ENCODE results near the gene L3MBTL2. TPM values are rescaled to one million over a fixed set of nuclear protein-coding genes. Genes with fewer than 3 reads are reported as not detected.

L3MBTL2 gene
- total and polyA plus RNA-seq, 9 of the 15 experiments (the other 6 are each of a cell fraction or from before 2014, with no cell fraction given), result 10.3 to 23.1 (median 18.6) TPM

GRCh38 chr22:41267958-41268357 lies 62.8 kb downstream of the L3MBTL2 start:
- Histone ChIP-seq H2AFZ (ENCODE audit: low read depth, low read length) (no peak overlapping the region), H3K9me1 (ENCODE audit: control insufficient read depth, insufficient read depth, low read length) (no peaks in the 10 kb centered on the region), H3K9me3 (replicated peaks; ENCODE audit: control insufficient read depth, insufficient read depth, low read depth, low read length) (no peaks in the 10 kb centered on the region), H3K9ac (ENCODE audit: insufficient read depth in 1 of 2, low read depth in 2 of 2, low read length in 2 of 2) (no peak overlapping the region; a peak in 1 of 4 replicates), H3K27me3 (ENCODE audit: control insufficient read depth in 2 of 2, insufficient read depth in 2 of 2, low read length in 2 of 2) (no peaks in the 10 kb centered on the region), H3K27ac (ENCODE audit: extremely low read depth, low read depth, low read length) (no peak overlapping the region), H3K4me2 (ENCODE audit: insufficient read depth, low read length) (no peak overlapping the region), H4K20me1 (replicated peaks; ENCODE audit: control insufficient read depth, insufficient read depth, low read length) (no peaks in the 10 kb centered on the region), H3K79me2 (ENCODE audit: control insufficient read depth, insufficient read depth, low read length) (0 out of 3 replicates have a peak, but pooled peaks cover 2% of the 10 kb centered on the region), H3K4me1 (replicated peaks in 1 of 2; ENCODE audit: control insufficient read depth in 2 of 2, insufficient read depth in 2 of 2, low read length in 2 of 2) (no peaks in the 10 kb centered on the region; a peak in 1 of 5 replicates), H3K4me3 (no peak overlapping the region), H3K36me3 (ENCODE audit: control insufficient read depth, insufficient read depth, low read length) (peaks cover 74% of the 10 kb centered on the region; the same call in 2 of the 3 replicates)
- ATAC-seq, result no peak
- no peak for TF ChIP-seq GMEB1 (CRISPR knock-in tag; IDR thresholded peaks at IDR 0.05)
- TF ChIP-seq, protein P1, sequence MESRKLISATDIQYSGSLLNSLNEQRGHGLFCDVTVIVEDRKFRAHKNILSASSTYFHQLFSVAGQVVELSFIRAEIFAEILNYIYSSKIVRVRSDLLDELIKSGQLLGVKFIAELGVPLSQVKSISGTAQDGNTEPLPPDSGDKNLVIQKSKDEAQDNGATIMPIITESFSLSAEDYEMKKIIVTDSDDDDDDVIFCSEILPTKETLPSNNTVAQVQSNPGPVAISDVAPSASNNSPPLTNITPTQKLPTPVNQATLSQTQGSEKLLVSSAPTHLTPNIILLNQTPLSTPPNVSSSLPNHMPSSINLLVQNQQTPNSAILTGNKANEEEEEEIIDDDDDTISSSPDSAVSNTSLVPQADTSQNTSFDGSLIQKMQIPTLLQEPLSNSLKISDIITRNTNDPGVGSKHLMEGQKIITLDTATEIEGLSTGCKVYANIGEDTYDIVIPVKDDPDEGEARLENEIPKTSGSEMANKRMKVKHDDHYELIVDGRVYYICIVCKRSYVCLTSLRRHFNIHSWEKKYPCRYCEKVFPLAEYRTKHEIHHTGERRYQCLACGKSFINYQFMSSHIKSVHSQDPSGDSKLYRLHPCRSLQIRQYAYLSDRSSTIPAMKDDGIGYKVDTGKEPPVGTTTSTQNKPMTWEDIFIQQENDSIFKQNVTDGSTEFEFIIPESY (CRISPR knock-in tag; IDR thresholded peaks at IDR 0.05), result peak; percentile 70
- TF ChIP-seq NCOA4 (IDR thresholded peaks at IDR 0.05; ENCODE audit: partially characterized antibody), result no peak
- intact Hi-C loops (cut with micrococcal nuclease), result no loop called here
- no peak for DNase-seq (ENCODE audit: extremely low read depth in 1 of 4, low spot score in 3 of 4)
- no TSS peak for BruUV-seq (replicated peaks)
- no peak for FAIRE-seq
- in situ Hi-C loops (cut with MboI), result no loop called here
- ChIA-PET POLR2A (no interaction called here), CTCF (ENCODE audit: low intra/inter-chr PET ratio) (no interaction called here)
- 88% methylated on average over 8 of the region's 16 CpGs for WGBS (ENCODE audit: insufficient coverage, low coverage, missing lambda C conversion rate)

Measured in K562 (cell line).